NCI-H526 (cell line): Measurements from ENCODE around the gene CHML.

ENCODE experiments used
- DNase-seq, 2 experiments: peaks; one replicate each; lab custom pipeline; 2025; lab: John Stamatoyannopoulos, UW

CHML gene

DNA sequence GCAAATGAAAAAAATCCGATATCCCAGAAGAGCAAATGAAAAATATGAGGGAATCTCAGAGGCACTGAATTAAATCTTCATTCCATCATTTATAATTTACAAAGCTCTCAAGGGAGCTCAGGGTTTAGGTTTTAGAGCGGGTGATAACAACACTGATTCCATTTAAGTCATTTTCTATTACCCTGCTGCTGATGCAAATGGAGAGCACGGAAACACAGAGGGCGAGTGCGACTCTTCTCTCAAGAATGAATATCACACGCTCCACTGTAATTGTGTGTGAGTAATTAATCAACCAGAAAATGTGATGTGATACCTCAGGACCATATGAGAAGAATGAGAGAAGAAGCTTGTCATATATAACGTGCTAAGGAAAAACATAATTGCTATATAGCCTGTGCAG, 22.7 kb downstream of the CHML start:
- no peak for DNase-seq

DNA sequence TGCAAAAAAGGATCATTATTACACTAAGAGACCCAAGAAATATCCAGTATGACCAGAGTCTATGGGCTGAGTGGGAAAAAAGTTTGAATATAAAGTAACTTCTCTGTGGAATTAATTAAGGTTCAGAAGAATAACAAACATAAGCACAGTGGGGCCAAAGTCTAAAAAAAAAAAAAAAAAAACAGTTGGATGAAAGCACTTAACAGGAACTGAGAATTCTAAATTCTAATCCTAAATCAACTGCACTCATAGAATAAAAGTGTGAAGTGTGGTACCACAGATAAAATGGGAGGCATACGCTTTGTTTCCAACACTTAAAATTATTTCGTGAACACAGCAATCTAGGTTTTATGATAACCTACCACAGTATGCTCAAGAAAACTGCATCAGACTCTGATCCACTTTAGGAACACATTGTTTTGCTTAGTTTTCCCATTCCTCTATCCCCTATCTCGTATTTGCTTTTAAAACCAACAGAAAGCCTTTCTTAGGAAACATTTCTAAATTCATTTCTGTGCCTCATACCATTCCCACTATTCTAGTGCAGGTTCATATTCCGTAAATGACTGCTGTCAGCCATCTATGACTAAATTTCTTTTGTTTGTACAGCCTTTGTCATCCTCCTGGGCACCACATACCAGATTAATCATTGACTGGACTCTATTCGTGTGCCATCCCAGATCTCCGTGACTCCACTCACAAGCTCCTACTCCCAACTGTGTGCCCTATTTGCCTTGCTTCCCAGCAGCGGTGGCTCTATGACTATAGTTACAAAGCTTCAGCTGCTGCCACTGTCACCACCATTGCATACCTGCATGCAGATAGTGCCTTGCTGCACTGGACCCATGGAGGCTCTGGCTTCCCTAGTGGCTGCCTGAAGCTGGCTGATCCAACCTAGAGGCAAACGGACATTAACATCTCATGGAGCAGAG, 24.9 kb downstream of the CHML start:
- DNase-seq = no peak

DNA sequence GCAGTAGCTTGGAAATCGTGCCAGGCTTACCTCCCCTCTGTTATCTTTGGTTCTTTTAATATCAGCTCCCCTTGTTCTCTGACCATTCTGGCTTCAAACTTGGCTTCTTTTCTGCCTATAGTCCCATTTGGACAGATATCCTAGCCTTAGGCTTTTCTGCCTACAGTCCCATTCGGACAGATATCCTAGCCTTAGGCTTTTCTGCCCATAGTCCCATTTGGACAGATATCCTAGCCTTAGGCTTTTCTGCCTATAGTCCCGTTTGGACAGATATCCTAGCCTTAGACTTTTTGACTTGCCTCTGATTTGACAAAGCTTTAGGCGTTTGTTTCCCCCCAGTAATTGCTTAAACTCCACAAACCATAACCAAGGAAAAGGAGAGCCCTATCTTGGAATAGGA, 25.6 kb downstream of the CHML start:
- DNase-seq = no peak

DNA sequence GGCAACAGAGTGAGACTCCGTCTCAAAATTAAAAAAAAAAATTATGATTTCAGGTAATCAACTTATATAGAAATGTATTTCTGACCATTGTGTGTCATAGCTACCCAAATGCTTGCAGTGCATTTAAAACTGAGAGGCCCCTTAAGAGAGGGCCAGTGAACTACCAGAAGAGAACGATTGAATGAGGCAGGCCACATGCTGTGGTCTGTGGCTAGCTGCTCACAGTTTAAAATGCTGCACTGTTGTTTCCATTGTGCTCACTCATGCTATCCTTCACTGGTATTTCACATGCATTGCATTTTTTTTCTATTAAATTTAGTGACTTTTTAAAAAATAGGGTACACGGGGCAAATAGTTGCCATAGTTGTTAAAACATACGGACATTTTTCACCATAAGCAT, 26.0 kb downstream of the CHML start:
- no peak for DNase-seq

DNA sequence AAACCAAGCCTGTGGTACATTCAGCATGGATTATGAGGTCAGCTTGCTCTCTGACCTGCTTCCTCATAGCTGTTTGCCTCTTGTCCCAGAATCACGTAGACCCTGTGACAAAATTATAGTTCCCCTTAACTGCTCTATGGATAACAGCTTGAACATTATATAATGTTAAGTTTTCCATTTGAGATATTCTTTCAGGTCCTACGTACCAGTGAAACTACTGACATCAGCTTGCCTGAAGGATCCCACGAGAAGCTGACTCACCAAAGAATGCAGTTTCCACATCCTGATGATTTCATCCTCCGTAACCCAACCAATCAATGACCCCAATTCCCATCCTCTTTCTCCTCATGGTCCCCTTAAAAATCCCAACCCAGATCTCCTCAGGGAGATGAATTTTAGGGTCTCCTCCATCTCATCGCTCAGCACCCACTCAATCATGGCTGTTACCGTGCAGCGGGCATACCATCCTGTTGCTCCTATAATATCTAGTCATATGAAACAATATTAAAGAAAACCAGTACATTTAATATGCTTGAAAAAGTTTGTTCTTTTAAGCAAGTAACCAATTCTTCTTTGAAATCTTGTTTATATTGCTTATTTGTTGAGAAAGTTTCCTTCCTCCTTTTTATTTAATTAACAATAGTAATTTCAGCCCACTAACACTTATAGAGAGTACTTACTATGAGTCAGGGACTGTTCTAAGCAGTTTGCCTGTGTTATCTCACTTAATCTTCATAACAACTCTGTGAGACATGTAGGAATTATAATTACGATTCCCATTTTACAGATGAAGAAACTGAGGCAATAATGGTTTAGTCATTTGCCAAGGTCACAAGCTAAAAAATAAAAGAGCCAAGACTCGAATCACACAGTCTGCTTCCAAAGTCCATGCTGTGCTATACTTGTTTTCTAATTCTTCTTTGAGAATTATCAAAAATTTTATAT, 27.4 kb downstream of the CHML start:
- DNase-seq = no peak

DNA sequence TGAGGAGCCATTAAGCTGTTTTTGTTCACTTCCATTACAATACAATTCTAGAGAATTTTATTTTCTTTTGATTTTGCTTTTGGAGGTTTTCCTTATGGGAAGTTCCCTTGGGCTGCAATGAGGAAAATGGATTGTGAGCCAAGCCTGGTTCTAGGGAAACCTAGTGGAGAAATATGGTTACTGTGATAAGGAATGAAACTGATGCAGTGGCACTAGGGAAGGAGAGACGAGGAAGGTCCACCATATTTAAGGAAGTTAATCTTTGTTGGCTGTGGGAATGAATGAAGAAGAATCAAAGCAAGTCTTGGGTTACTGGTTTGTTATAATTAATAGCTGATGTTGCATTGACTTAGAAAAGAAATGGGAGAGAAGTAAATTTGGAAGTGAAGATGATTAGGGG, 28.4 kb downstream of the CHML start:
- no peak for DNase-seq

DNA sequence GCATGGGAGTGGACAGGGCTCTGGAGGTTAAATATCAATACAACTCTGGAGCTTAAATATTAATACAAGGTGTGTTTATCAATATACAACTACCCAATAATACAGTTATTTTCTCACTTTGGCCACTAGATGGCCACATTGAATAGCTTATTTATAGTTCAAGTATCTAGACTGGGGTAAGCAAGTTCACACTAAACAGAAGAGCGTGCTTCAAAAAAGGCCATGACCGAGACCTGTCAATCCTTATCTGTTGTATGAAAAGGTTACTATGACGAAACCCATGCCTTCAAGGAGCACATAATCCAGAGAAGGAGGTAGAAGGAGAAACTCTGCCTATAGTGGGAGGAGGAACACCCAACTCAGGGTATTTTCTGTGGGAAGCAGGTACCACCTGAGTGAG, 29.1 kb downstream of the CHML start:
- DNase-seq = peak; percentile 57 to 64

DNA sequence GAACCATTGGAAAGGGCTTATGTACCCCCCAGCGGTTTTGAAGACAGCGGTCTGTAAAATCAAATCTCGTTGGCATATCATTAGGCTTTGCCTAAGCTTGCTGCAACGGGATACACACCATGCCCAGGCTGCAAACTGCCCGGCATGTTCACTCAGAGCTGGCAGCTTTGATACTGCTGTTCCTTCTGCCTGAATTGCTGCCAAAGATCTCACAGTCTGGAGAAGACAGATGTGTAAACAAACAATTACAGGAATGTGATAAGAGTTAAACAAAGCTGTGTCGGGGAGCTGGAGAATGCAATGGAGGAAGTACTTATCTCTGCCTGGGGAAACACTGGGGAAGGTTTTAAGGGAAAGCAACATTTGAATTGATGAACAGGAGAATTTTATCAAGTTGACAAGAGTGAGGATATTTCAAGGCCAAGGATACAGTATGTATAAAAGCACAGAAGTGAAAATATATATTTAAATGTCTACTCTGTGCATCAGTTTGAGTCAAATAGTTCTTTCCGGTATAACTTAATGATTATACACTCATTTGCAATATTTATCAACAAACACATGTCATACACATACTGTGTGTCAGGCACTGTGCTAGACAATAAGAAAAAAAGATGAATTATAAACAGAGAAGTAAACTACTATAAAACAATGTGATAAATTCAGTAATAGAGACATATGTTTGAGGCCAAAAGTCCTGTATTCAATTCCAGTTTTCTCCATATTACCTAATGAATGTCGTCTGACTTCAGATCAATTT, 29.9 kb downstream of the CHML start:
- DNase-seq = no peak

DNA sequence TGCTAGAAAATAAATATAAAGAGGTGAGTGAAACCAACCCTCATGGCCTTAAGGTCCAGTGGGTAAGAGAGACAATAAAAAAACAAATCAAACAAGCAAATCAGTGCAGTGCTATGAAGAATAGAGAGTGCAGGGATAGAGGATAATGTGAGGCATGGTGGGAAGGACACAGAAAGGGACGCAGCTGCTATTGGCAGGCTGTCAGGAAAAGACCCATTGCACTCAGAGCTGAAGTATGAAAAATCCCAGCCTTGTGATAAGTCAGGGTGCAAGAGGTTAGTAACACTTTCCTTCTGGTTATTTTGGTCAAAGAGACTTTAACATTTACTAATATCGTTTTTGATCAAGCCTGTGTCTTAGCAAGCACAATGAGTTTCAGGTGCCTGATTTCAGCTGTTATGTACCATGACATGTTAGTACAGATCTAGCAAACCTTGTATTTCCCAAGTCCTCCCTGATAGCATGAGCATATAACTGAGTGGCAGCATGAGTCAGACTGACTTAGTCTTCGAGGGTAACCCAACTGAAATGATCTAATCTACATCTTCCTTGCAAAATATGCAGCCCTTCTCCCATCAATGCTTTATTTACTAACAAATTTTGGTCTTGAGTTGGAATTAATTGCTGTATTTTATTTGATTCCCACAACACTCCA, 31.7 kb downstream of the CHML start:
- no peak for DNase-seq

DNA sequence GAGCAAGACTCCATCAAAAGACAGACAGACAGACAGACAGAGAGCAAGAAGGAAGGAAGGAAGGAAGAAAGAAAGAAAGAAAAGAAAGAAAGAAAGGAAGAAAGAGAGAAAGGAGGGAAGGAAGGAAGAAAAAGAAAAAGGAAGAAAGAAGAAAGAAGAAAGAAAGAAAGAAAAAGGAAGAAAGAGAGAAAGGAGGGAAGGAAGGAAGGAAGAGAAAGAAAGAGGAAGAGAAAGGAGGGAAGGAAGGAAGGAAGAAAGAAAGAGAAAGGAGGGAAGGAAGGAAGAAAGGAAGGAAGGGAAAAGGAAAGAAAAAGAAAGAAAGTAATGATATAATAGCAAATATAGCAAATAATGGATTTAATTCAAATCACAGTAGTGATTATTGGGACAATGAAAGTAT, 32.7 kb downstream of the CHML start:
- no peak for DNase-seq

DNA sequence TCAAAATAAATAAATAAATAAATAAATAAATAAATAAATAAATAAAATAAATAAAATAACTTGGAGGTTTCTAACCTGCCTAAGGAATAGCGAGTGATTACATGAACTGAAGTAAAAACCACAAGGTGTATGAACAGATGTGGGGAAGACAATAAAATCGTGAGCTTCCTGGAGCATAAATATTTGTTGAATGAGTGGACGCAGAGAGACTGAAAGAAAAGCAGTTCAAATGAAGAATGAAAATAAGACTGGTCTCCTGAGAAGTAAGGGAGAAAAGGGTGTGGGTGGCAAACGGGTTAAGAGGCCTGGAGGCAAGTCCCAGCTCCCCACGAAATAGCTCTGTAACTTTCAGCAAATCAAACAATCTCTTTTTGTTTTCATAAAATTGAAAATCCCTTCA, 33.6 kb downstream of the CHML start:
- no peak for DNase-seq

DNA sequence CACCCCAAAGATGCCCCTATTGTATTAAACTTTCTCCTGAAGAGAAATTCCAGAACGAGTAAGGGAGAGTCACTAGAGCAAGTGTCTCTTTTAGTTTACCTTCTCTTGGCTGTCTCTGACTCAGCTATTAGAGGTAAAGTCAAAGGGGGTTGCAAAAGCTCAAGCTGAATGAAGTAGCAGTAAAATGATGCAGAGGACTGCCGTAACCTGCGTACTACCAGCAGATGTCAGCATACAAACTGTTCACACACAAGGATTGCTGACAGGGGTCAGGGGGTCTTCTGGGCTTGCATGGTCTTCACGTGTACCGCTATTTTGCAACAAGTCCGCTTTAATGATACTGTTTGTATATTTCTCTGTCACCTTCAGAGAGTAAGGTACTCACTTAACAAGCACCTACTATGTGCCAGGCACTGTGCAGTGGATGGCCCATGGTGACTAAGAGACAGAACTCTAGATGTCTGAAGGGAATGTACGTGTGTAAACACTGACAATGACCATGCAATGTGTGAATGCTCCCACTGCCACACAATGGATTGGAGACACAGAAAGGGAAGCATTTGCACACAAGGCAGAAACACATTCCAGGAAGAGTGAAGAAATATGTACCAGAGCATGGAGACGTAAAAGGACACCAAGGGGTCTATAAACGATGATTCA, 34.9 kb downstream of the CHML start:
- DNase-seq = no peak

DNA sequence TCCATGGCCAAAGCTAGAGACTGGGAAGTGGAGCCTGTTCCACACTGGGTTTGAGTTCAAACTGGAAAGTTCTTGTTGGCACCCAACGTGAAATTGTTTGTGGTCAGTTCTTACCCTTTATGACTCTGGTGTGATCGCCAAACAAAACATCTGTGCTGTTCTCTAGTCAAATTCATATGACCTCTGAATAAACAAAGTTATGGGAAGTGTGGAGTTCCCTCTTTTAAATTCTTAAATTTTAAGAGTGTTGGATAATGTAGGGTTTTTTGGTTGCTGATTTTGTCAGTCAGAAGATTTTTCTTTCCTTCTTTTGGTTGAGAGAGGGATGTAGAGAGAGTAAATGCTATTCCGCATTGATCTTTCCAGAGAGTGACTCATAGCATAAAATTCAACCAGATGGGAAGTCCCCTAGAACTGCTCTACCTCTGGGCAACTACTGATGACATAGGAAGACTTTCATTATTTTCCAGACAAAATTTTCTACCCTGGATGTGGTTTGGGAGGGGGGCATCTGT, 36.4 kb downstream of the CHML start:
- no peak for DNase-seq

DNA sequence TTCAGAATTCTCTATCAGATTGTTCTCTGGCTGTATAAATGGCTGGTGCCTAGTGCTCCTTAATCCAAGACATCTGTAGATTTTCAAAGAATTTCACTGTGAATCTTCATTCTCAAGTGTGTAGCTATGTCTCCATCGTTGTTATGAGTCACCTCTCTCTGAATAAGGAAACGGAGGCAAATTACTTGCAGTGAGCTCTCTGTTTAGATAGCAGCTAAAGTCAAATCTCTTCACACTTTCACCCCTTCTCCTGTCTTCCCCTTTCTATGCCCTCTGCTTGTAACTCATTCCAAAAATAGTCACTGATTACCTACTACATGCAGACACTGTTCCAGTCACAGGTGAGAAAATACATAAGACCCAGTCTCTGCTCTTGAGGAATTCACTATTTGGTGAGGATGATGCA, 39.7 kb downstream of the CHML start:
- no peak for DNase-seq

DNA sequence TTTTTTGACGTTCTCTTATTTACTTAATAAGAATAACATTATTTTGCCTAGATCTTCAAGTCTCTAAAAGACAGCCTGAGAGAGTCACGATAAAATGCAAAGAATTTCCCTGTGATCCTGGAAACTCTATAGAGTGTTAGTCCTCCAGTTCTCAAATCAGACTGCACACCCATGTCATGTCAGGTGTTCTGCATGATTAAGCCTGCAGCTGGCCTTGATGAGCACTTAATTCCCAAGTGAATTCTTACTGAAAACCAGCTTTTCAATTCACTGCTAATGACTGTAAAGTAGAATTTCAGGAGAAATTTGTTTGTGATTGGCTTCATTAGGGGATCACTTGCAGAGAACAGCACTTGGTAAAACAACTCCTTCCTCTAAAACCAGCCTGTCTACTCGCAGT, 41.9 kb downstream of the CHML start:
- DNase-seq = no peak

DNA sequence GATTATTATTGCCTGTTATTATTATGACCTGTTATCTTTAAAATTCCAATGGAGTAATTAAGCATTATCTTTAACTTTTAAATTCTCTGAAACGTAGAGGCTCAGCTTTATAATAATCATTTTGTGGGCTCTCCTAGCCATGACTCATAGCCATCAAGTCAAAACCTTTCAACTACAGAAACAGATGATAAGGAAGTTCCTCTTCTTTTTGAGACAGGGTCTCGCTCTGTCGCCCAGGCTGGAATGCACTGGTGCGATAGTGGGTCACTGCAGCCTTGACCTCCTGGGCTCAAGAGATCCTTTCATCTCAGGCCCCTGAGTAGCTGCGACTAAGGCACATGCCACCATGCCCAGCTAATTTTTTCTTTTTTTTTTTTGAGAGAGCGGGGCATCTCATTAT, 43.5 kb downstream of the CHML start:
- no peak for DNase-seq

DNA sequence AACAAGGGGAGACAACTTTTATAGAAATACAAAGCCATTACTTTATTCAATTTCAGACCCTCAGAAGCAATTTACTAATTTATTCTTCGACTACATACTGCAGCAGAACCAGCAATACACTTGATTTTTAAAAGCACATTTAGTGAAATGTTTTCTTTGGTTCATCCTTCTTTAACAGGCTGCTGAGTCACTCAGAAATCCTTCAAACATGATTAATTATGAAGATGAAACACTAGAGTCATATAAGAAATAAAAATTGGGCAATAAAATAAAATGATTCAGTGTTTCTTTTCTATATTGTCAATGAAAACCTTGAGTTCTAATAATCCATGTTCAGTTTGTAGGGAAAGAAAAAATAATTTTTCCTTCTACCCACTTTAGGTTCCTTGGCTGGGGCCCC, 47.0 kb downstream of the CHML start:
- DNase-seq = no peak

DNA sequence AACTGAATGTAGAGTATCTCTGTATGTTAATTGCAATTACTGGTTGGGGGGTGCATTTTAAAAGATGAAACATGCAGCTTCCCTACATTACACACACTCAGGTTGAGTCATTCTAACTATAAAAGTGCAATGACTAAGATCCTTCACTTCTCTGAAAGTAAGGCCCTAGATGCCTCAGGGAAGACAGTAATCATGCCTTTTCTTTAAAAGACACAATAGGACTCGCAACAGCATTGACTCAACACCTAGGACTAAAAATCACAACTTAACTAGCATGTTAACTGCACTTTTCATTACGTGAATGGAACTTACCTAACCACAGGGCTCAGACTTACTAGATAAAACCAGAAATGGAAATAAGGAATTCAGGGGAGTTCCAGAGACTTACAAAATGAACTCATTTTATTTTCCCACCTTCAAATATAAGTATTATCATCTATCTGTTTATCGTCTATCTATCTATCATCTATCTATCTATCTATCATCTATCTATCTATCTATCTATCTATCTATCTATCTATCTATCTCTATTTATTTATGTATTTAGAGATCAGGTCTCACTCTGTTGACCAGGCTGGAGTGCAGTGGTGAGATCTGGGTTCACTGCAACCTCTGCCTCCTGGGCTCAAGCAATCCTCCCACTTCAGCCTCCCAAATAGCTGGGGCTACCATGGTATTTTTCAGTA, 47.8 kb downstream of the CHML start:
- DNase-seq = no peak

DNA sequence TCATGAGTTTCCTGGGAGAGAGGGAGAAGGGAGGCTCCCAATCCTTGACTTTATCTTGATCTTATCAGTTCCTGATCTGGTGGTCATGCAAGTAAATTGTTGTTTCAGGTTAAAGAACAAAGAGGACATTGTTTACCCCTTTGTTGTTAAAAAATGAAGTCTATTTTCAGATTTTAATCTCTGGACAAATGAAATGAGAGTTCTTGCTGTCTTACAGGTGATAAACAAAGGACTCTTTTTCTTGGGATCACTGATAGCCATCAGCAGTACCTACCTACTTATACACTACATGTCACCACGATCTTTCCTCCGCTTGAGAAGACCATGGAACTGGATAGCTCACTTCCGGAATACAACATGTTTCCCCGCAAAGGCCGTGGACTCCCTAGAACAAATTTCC, 48.4 kb downstream of the CHML start:
- no peak for DNase-seq

DNA sequence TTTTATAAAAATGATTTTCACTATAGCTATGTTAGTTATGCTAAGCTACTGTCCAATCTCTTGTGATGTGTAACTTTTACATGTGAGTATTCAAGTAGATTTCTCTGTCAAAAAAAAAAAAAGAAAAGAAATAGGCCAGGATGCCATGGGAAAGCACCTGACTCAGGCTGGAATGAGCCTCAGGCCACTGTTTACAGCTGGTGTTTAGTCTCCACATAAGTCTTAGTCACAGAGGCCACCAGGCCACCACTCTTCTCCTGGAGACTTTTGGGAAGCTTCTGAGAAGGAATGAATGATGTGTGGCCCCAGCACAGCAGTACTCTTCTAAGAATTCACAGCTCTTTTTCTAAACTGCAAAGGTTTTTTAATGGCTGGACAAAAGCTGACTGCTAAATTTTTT, 48.9 kb downstream of the CHML start:
- no peak for DNase-seq
